Right cardiac atrium (tissue), 5 donors: ENCODE results near the gene ARHGAP42. TPM values are rescaled to one million over a fixed set of nuclear protein-coding genes. Genes with fewer than 3 reads are reported as not detected.

Experiments used
- ATAC-seq, 2 donors: fragments of 200-7000 bp; cut with Tn5 transposase; one replicate each; pipeline versions ENCODE4 v1.8.0 to v1.9.1; 2020; ENCODE audit warnings: moderate library complexity in 2 of 2, mild to moderate bottlenecking in 1 of 2
- DNase-seq, 3 donors: peaks; one replicate each; pipeline ENCODE4 v3.0.0-alpha.2; 2020
- H3K27ac ChIP-seq: one replicate; pipeline ENCODE4 v1.5.1; 2013; ENCODE audit warnings: mild to moderate bottlenecking, low read length, control low read depth, moderate library complexity
- H3K27me3 ChIP-seq: one replicate; pipeline ENCODE4 v1.6.1; 2013; ENCODE audit not compliant: control insufficient read depth, insufficient read depth
- H3K4me1 ChIP-seq: one replicate; pipeline ENCODE4 v1.6.1; 2013; ENCODE audit warnings: low read length; ENCODE audit not compliant: control insufficient read depth, insufficient read depth
- H3K4me3 ChIP-seq: one replicate; pipeline ENCODE4 v1.5.1; 2013; ENCODE audit warnings: low read length, control low read depth
- H3K9me3 ChIP-seq: one replicate; pipeline ENCODE4 v1.6.1; 2013; ENCODE audit warnings: low read length; ENCODE audit not compliant: control insufficient read depth
- WGBS: extraction: QIAGEN DNeasy Blood & Tissue Kit; methylation state at CpG from one replicate; pipeline ENCODE4 v1.1.7; 2013; 5-methylcytosine and 5-hydroxymethylcytosine counted together
- intact Hi-C, 4 donors: fragments of 100-400 bp; cut with DNase I; formaldehyde crosslinking; loops; one replicate each; pipeline versions ENCODE4 v1.11.0 to v1.14.0; 2022 to 2023
- polyA plus RNA-seq: library from polyadenylated mRNA; stranded (reverse); fragments of 200-250 nt; gene quantifications from one replicate; pipeline ENCODE4 v1.2.3, GENCODE V29; 2013
- total RNA-seq, 4 donors: library from RNA; stranded (reverse); fragmentation: NEBNext Ultra II Directional; extraction: Animal tissue kit (Norgen Biotek cat#: 25700); gene quantifications; one replicate each; pipeline ENCODE4 v1.2.1, GENCODE V29; 2021
- donor health status: healthy with polysubstance abuse.
- donor health status: DM: no; HTN: yes; CAD: no.
- donor health status: DM: no; HTN: no; CAD: no.
- donor health status: DM: no; HTN: yes; CAD: no; lungs with severe emphysema.
- donor health status: DM: yes; HTN: yes; CAD: no.

The ARHGAP42 gene
- total and polyA plus RNA-seq, 5 donors: 4.5 to 8.6 (median 6.6) TPM

DNA sequence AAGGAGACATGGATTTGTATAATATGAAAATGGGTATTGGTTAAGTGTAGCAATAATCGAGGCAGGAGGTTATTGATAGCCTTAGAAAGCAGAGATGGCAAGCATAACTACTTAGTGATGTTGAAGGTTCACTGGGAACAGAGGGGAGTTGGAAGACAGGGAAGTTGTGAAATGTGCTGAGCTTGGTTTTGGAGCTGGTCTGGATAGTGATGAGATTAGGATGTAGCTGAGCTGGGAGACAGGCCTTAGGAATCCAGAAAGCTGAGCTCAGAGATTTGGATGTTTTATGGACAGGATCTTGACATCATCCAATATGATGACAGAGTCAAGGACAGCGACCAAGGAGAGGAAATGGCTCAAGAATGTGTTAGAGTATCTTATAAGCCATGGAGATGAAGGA is 113.1 kb downstream of the ARHGAP42 start:
- WGBS: 63% methylated on average over 2 of the region's 2 CpGs
- no peak for ATAC-seq
- no peaks in the 10 kb centered on the region for H3K4me1 ChIP-seq
- DNase-seq: no peak
- no peak overlapping the region for H3K27ac ChIP-seq
- intact Hi-C loops: no loop called here
- H3K9me3 ChIP-seq: no peaks in the 10 kb centered on the region
- no peak overlapping the region for H3K4me3 ChIP-seq
- no peaks in the 10 kb centered on the region for H3K27me3 ChIP-seq

DNA sequence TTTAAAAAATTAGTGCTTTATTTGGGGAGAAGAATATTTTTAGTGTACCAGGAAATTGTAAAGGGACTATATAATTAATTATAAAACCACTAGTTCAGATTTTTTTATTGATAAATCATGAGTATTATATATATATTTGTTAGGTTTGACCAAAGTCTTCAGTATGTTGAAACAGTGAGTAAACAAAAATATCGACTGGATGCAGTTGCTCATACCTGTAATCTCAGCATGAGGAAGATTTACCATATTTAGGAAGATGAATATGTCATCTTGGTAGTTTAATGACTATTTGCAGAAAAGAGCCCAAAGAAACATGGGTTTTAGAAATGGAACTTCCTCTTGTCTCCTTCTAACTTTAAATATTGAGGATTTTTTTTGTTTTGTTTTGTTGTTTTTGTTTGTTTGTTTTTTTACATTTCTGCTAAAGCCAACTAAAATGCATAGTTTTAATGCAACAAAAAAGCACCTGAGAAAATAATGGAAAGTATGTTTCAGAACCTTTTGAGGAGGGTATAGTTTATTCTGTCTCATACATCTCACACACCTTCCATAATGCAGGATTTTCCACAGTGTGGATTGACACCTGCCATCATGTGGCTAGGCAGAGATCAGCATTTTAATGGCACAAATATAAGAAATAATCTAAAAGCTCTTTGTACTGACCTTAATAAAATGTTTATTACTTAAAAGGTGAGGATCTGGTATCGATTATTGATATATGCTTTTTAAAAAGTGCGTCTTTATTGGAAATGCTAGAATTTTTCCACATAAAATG is 114.3 kb downstream of the ARHGAP42 start:
- H3K27me3 ChIP-seq: no peaks in the 10 kb centered on the region
- no peaks in the 10 kb centered on the region for H3K9me3 ChIP-seq
- no peak overlapping the region for H3K27ac ChIP-seq
- intact Hi-C loops: no loop called here
- ATAC-seq (no peak), DNase-seq (no peak)
- H3K4me3 ChIP-seq: no peak overlapping the region
- 94% methylated on average over 3 of the region's 3 CpGs for WGBS
- no peaks in the 10 kb centered on the region for H3K4me1 ChIP-seq

DNA sequence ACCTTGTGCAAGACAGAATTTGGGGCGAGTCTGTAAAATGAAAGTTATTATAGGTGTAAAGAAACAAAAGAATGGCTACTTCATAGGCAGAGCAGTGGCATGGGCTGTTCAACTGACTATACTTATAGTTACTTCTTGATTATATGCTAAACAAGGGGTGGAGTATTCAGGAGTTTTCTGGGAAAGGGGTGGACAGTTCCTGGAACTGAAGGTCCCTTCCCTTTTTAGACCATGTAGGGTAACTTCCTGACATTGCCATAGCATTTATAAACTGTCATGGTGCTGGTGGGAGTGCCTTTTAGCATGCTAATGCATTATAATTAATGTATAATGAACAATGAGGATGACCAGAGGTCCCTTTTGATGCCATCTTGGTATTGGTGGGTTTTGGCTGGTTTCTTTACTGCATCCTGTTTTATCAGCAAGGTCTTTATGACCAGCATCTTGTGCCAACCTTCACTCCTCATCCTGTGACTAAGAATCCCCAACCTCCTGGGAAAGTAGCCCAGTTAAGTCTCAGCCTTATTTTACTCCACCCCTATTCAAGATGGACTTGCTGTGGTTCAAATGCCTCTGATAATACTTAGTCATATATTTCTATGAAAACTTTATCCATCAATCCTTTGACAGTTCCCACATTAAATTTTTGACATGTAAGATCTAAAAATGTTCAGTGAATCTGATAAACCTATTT is 118.6 kb downstream of the ARHGAP42 start:
- DNase-seq: no peak
- Histone ChIP-seq H3K4me3 (no peak overlapping the region), H3K4me1 (peaks cover 2% of the 10 kb centered on the region), H3K9me3 (no peaks in the 10 kb centered on the region), H3K27me3 (no peaks in the 10 kb centered on the region), H3K27ac (no peak overlapping the region)
- peak in 1 of 2 donors; percentile 63 for ATAC-seq
- intact Hi-C loops: no loop called here
- 93% methylated on average over 1 of the region's 1 CpG for WGBS

DNA sequence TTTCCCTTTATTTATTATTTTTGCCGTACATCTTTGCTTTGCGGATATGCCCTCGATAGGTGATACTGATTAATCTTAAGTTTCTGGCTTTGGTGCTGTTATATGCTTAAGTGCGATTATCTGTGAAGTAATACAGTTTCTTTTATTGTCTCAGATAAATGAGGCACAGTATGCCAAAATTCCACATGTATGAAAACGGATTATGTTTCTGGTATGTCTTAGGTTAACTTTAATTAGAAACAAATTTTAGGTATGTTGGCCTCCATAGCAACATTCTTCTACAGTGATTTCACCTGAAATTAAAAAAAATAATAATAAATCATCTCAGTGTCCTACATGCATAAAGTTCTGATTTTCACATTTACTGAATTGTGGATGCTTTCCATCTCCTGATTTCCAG is 119.2 kb downstream of the ARHGAP42 start:
- intact Hi-C loops: no loop called here
- H3K27ac ChIP-seq: no peak overlapping the region
- H3K9me3 ChIP-seq: no peaks in the 10 kb centered on the region
- 76% methylated on average over 5 of the region's 5 CpGs for WGBS
- DNase-seq: no peak
- ATAC-seq: no peak
- no peaks in the 10 kb centered on the region for H3K27me3 ChIP-seq
- H3K4me1 ChIP-seq: peaks cover 2% of the 10 kb centered on the region
- H3K4me3 ChIP-seq: no peak overlapping the region

DNA sequence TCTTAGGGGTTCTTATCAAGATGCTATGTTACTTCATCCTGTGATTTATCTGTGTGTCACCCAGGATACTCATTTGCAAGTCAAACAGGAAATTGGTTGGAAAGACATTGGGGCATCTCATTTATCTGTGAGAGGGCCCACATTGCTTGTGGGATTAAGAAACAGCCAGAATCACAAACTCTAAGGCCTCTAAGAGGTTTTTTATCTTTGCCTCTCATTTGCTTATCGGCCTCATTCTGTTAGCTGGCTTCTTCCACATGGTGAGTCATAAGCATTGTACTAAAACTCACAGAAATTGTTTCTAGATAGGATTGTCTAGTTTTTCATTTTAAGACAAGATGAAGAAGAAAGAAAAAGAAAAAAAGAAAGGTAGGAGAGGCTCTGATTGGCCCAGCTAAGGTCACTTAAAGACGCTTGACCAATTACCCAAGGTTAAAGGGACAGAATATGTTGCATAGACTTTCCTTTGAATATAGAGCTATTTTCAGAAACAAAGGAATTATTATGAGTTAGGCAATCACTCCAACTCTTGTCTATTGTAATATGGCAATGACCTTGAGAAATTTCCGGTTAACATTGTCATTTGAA is 121.9 kb downstream of the ARHGAP42 start:
- DNase-seq (no peak), ATAC-seq (peak; percentile 48 to 84)
- Histone ChIP-seq H3K9me3 (no peaks in the 10 kb centered on the region), H3K27me3 (no peaks in the 10 kb centered on the region), H3K4me3 (no peak overlapping the region), H3K4me1 (peaks cover 2% of the 10 kb centered on the region), H3K27ac (no peak overlapping the region)
- intact Hi-C loops: no loop called here
- 40% methylated on average over 3 of the region's 3 CpGs for WGBS

DNA sequence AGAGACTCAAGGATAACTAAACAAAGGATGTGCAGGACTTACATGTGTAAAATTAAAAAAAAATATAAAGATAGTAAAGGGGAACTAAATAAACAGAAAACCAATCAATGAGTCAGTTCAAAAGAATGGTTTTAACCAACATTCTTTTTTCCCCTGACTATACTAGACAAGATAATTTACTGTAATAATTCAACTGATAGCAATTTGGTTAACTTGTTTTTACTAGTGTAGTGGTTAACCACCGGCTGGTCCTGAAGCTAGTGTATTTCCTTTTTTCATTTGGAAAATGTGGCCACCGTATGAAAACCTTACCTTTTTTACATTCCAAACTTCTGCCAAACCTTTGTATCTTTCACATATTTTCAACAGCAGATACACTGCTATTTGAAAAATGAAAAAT is 123.1 kb downstream of the ARHGAP42 start:
- intact Hi-C loops: no loop called here
- no peak overlapping the region for H3K27ac ChIP-seq
- no peak overlapping the region for H3K4me3 ChIP-seq
- H3K4me1 ChIP-seq: peaks cover 2% of the 10 kb centered on the region
- no peaks in the 10 kb centered on the region for H3K27me3 ChIP-seq
- ATAC-seq (no peak), DNase-seq (no peak)
- H3K9me3 ChIP-seq: no peaks in the 10 kb centered on the region
- 89% methylated on average over 2 of the region's 2 CpGs for WGBS

DNA sequence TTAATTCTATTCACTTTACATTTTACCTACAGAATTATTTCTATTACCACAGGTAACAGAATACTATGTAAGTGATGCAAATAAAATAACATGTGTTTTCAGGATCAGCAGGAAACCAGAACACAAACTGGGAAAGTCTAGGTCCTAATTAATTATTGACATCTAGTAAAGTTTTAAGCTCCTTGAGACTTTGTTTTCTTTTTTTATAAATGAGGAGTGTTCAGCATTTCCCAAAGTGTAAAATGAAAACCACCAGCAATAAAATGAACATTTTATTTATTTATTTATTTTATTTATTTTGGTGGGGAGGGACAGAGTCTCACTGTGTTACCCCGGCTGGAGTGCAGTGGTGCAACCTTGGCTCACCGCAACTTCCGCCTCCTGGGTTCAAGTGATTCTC is 123.6 kb downstream of the ARHGAP42 start:
- intact Hi-C loops: no loop called here

DNA sequence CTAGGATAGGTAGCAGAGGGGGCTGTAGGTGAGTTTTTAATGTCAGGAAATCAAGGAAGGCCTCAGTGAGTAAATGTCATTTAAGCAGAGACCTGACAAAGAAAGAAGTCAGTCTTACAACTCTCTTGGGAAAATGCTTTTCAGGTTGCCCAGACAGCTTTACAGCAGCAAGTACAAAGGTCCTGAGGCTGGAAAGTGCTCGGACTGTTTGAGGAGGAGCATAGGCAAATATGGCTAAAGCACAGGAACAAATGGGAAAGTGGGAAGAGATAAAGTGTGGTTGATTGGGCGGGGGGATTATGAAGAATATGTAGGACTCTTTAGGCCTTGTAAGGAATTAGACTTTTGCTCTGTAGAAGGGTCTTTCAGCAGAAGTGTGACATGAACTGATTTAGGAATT is 125.4 kb downstream of the ARHGAP42 start:
- 95% methylated on average over 2 of the region's 2 CpGs for WGBS
- Histone ChIP-seq H3K27me3 (no peaks in the 10 kb centered on the region), H3K4me1 (peaks cover 5% of the 10 kb centered on the region), H3K27ac (no peak overlapping the region), H3K9me3 (no peaks in the 10 kb centered on the region), H3K4me3 (no peak overlapping the region)
- DNase-seq: no peak
- intact Hi-C loops: no loop called here
- ATAC-seq: no peak

More for the DNA sequence above, 123.6 kb downstream of the ARHGAP42 start:
- WGBS: 92% methylated on average over 3 of the region's 3 CpGs
- no peaks in the 10 kb centered on the region for H3K9me3 ChIP-seq
- no peak overlapping the region for H3K4me3 ChIP-seq
- H3K4me1 ChIP-seq: peaks cover 2% of the 10 kb centered on the region
- ATAC-seq: no peak
- H3K27ac ChIP-seq: no peak overlapping the region
- H3K27me3 ChIP-seq: no peaks in the 10 kb centered on the region
- no peak for DNase-seq

DNA sequence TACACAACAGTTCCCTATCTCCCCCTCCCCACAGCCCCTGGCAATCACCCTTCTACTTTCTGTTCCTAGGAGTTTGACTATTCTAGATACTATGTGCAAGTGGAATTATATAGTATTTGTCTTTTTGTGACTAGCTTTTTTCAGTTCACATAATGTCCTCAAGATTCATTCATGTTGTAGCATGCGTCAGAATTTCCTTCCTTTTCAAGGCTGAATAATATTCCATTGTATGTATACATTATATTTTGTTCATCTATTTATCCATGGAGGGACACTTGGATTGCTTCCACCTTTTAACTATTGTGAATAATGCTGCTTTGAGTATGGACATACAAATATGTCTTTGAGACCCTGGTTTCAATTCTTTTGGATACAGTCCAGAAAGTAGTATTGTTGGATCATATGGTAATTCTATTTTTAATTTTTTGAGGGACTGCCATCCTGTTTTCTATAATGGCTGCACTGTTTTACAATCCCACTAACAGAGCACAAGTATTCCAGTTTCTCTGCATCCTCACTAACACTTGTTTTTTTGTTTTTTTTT is 128.8 kb downstream of the ARHGAP42 start:
- ATAC-seq: no peak
- no peaks in the 10 kb centered on the region for H3K9me3 ChIP-seq
- 82% methylated on average over 1 of the region's 1 CpG for WGBS
- H3K27ac ChIP-seq: no peak overlapping the region
- no peak overlapping the region for H3K4me3 ChIP-seq
- intact Hi-C loops: no loop called here
- peaks cover 4% of the 10 kb centered on the region for H3K4me1 ChIP-seq
- no peak for DNase-seq
- no peaks in the 10 kb centered on the region for H3K27me3 ChIP-seq

DNA sequence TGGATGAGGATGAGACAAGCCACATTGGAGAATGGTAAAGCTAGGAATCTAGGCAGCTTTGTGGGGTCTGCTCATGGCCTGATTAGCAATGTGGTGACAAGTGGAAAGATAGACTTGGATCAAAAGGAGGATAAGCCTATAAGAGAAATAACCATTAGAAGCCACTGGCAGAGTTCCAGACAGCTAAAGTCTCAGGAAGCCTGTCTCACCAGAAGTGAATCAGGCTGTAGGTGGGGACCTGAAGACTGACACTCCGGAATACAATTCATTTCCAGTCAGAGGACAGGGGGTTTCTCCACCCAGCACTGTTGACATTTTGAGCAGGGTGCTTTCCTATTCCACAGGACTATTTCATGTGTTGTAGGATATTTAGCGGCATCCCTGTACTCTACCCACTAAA is 129.7 kb downstream of the ARHGAP42 start:
- Histone ChIP-seq H3K27me3 (no peaks in the 10 kb centered on the region), H3K27ac (no peak overlapping the region), H3K4me3 (no peak overlapping the region), H3K4me1 (peaks cover 4% of the 10 kb centered on the region), H3K9me3 (no peaks in the 10 kb centered on the region)
- DNase-seq: no peak
- peak; percentile 19 to 94 for ATAC-seq
- intact Hi-C loops: no loop called here
- 67% methylated on average over 2 of the region's 2 CpGs for WGBS

DNA sequence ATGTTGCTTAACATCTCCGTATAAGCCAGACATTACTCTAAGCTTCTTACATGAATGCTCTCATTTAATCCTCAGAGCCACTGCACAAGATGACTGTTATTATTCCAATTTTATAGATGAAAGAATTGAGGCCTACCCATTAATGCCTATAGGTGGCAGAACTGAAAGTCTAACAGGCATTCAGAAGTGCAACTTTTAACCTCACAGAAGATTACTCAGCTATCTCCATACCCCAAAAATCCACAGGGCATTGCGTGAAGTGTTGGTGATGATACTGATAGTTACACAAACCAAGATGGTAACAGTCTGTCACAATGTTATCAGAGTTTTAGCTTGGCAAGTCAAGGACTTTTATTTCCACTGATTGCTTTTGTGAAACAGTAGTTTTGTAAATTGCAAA is 130.5 kb downstream of the ARHGAP42 start:
- ATAC-seq: no peak
- Histone ChIP-seq H3K27me3 (no peaks in the 10 kb centered on the region), H3K4me1 (peaks cover 4% of the 10 kb centered on the region), H3K9me3 (no peaks in the 10 kb centered on the region), H3K4me3 (no peak overlapping the region), H3K27ac (no peak overlapping the region)
- DNase-seq: no peak
- intact Hi-C loops: no loop called here
- WGBS: 84% methylated on average over 2 of the region's 2 CpGs
